GM18519 (cell line): ENCODE data around the gene GAP43.

Experiments used
- ATAC-seq: cut with Tn5 transposase; IDR thresholded peaks from one replicate; pipeline ENCODE4 v1.9.1; 2021; ENCODE audit warnings: mild to moderate bottlenecking, moderate library complexity; ENCODE audit not compliant: unreplicated experiment, low FRiP score

The GAP43 gene

DNA sequence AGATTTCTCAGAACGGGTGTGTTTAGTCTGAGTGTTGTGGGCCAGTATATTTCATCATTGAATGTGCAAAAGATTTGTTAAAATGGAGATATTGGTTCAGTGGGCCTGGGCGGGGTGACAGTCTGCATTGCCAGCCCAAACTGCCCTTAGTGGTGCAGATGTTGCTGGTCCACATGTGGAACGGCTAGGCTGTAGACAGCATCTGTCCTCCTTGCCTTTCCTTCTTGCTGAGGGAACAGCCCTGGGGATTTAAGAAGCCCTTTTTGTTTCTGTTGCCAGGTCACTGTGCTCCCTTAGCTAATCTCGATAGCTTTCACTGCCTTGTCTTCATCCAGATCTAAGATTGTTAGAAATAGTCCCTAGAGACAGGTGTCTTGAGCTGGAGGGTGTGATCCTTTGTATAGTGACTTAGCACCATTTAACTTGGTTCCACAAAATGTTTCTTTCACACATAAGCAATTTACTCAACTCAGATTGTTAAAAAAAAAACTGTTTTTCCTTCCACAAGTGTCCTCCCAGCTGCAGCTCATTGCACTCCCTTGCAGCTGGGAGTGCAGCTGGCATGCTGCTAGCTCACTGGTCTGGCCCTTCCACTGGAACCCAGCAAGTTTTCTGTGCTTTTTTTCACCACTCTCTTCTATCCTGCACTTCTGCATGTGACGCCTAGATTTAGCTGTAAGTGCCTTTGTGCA lies 37.5 kb downstream of the GAP43 start:
- no peak for ATAC-seq

DNA sequence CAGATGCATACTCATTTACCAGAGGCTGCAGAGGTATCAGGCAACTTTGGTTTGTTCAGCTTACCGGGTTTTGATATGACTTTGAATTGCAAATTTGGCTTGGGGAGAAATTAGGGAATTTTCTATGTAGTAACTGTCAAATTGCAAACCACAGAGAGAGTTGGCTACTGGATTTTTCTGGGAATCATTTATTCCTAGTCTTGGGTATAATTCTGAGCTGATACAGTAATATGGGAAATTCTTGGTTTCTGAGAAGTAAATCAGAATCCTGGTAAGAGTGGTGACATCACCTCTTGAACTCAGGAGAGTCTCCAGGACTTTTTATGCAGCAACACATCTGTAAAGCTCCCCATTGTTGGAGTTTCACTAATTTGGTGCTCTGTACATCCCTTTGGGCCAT lies 39.0 kb downstream of the GAP43 start:
- ATAC-seq, result no peak

DNA sequence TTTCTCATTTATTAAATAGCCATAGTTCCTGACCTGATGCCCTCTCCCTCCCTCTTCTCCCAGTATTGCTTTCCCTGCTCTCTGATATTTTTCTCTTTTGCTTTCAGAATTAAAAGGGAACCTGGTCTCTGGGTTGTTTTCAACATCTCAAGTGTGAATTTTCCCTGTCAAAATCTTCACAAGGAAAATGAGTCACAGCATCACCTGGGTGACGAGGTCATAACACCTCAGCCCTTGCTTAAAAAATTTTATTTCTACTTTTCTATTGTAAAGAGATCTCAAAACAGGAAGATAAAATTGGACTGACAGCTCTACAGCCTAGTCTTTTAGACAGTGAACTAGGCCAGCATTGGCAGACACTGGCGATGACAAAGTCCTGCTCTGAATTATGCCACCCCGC lies 40.1 kb downstream of the GAP43 start:
- no peak for ATAC-seq

DNA sequence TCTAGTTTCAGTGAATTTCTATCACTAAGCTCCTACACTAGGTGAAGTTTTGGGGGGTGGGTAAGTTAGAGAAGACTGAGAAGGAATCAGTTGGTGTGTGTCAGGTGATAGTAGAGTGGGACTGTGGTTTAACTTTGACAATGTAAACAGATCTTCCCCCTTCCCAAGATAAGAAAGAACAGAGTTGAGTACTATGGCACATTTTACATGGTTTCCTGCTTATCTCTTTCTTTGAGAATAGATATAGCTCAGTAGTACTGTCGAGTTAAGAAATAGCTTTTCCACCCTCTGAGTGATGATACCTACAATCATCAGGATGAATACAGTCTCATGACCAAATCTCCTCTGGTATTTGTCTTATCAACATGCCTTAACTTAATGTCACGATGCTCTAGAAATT lies 42.8 kb downstream of the GAP43 start:
- no peak for ATAC-seq

GRCh38 chr3:115666920-115667737 lies 43.8 kb downstream of the GAP43 start:
- ATAC-seq, result peak; percentile 60

GRCh38 chr3:115667738-115668065 lies 44.4 kb downstream of the GAP43 start:
- peak; percentile 19 for ATAC-seq

DNA sequence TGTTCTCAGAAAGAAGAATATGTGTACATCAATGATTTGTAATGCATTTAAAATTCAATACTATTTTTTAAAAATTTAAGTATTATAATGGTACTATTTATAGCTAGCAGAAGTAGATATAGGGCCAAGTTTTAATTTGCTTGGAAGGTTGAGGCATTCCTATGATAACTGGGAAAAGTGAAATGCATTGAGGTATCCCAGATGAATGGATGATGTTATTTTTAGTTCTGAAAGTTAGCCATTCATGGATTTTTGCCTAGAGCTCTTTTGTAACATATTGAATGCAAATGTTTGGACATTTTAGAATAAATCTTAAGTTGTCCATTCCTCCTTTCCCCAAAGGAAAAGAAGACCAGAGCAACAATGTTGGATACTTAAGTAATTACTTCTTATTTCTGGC lies 47.6 kb downstream of the GAP43 start:
- no peak for ATAC-seq

DNA sequence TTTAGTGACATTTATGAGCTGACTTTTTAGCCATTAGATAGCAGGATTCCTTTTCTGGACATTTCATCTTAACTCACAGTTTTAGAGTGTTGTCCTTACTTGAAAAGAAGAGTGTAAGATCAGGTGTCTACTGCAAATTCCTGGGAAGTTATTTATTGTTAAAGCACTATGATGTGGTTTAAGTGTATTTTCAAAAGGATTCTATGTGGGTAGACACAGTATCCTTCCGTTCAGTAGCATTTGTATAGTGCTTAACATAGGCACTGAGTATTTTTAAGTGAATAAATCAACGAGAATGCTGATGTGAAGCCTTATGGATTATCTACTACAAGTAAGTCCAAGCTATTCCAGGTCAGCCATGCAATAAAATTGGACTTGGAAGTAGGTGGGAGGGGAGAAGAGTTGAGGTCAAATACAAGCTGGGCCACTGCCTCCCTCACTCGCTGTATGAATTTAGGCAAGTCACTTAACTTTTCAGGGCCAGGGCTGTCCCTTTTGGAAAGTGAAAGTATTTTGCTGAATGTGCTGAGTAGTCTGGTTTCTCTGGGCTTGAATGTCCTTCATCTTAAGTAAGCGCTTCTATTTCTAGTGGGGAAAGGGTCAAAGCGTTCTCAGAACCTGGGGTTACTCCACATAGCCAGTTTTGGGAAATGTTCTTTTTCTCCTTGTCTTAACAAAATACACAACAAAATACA lies 48.6 kb downstream of the GAP43 start:
- no peak for ATAC-seq

GRCh38 chr3:115673881-115674280 lies 50.6 kb downstream of the GAP43 start:
- ATAC-seq, result no peak

GRCh38 chr3:115676336-115676735 lies 53.0 kb downstream of the GAP43 start:
- ATAC-seq, result no peak

GRCh38 chr3:115680803-115681345 lies 57.6 kb downstream of the GAP43 start:
- no peak for ATAC-seq

DNA sequence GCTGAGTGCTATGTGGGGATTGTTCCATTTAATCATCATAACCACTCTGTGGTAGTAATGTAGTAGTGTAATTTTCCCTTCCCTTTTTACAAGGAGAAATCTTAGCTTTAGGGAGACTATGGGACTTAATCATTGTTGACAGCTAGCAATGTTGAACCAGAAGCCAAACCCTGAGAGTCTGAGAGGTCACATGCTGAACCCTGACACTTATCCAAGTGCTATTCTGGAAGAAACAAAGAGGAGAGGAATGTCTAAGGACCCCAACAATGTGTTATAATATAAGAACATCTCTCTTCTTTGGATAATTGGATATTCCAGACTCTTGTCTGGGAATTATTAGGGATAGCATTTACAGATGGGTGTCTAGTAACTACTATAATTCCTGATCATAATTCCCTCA lies 58.4 kb downstream of the GAP43 start:
- ATAC-seq, result no peak

DNA sequence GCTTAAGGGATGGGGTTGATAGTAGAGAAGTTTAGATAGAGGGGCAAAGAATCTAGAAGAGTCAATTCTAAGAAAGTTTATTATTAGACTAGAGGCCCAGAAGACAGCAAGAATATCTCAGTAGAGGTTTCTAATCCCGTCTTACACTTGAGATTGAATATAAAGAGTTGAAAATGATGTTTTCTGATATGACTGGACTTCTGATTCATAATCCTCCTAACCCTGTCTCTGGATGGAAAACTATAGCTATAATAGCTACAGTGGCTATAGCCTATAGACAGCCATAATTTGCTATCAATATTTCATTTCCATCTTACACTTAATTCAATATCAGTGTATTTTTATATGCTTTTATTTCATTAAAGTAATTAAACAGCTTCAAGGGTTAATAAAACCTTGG lies 60.0 kb downstream of the GAP43 start:
- ATAC-seq, result no peak

- no peak for ATAC-seq
Measured at GRCh38 chr3:115683773-115684172, 60.5 kb downstream of the GAP43 start.

GRCh38 chr3:115685097-115685496 lies 61.8 kb downstream of the GAP43 start:
- peak; percentile 51 for ATAC-seq

- no peak for ATAC-seq
Measured at GRCh38 chr3:115687721-115688120, 64.4 kb downstream of the GAP43 start.

- no peak for ATAC-seq
Measured at GRCh38 chr3:115688418-115688817, 65.1 kb downstream of the GAP43 start.

DNA sequence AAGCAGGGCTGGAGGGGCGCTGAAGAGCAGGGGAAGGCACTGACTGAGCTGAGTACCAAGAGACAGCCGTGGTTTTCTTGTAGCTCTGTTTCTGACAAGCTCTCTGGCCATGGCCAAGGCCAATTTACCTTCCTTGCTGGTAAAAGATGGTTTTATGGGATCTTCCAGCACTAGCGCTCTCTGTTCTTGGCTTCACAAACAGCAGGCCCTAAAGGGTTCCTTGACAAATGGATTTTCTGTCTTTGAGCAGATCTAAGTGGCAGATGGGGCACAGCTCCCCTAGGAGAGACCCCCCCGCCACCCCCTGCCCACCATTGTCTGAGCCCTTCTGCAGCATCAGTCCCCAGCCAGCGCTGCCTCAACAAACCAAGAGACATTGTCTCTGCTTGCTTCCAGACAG lies 66.6 kb downstream of the GAP43 start:
- no peak for ATAC-seq

GRCh38 chr3:115691964-115692363 lies 68.7 kb downstream of the GAP43 start:
- ATAC-seq, result no peak

DNA sequence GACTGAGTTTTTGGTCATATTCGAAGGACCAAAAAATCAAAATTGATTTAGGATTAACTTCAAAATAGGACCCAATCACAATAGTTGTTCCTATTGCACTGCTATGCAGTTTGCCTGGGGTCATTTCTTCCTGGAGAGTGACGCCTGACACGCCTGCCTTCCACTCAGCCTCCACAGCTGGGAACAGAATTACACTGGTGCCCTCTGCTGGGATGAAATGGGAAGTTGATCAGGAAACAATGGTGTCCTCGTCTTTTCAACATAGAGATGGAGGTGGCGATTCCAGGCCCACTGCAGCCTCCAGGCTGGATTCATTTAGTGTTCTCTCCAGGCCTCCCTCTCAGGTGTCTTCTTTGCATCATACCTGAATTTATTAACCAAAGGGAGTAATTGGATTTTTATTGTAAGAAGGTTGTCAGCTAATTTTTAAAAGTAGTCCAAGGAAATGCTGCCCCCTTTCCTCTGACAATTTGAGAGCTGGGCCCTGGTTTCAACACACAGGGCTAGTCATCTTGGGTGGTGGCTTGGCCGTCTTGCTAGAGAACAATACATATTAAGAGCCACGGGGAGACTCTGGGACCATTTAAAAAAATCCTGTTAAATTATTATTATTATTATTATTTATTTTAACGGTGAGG lies 69.7 kb downstream of the GAP43 start:
- peak; percentile 87 for ATAC-seq

GRCh38 chr3:115693868-115694267 lies 70.6 kb downstream of the GAP43 start:
- ATAC-seq, result no peak
